ENCODE results near the gene C1QTNF2. TPM values are rescaled to one million over a fixed set of nuclear protein-coding genes. Genes with fewer than 3 reads are reported as not detected.
A peak's percentile ranks its signal among the peaks of the same experiment; 100 is the strongest.

C1QTNF2 gene
- total RNA-seq, 2 experiments from 2014 or later, result not detected

DNA sequence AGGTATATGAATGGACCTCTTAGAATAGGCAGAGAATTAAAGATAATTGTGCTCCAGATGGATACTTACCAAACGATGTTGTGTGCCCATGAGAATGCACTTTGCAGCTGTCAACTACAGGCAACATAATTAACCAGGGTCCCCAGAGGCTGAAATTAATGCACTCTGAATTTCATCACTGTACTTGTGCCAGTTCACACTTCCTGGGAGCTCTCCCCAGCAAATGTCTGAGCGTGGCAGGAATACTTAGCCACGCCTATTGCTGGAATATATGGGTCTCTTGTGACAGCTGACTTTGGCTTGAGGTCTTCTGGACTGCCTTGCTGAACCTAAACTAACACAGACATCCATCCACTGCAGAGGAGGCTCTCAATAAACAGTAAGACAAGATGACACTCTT is 11.9 kb upstream of the C1QTNF2 start:
- H3K9me3 Mint-ChIP-seq, result peaks cover 7% of the 10 kb centered on the region
- H3K27ac Mint-ChIP-seq, result no peak overlapping the region
- no peaks in the 10 kb centered on the region for H3K36me3 Mint-ChIP-seq
- no peaks in the 10 kb centered on the region for H3K4me1 Mint-ChIP-seq
- H3K27me3 Mint-ChIP-seq, result peaks cover 7% of the 10 kb centered on the region
- H3K4me3 Mint-ChIP-seq, result no peak overlapping the region
- DNase-seq, result no peak

DNA sequence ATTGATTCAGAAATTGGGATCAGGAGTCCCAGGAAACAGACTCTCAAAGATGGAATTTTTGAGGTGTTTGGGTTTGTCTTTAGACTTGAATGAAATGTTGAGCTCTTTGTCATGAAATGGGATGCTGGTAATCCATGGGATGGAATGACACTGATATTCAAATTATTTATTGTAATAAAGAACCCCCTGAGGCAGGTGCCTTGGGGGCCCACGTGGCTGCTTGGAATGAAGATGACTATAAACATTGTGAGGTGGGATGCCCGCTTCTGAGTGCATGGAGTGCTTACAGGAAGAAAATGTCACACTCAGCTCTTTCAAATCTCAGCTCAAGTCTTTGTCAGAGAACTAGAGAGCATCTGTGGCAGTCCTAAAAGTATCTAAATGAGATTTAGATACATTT is 9.6 kb upstream of the C1QTNF2 start:
- Mint-ChIP-seq H3K4me3 (no peak overlapping the region), H3K27ac (no peak overlapping the region), H3K27me3 (peaks cover 14% of the 10 kb centered on the region), H3K4me1 (no peaks in the 10 kb centered on the region), H3K9me3 (peaks cover 2% of the 10 kb centered on the region), H3K36me3 (no peaks in the 10 kb centered on the region)
- DNase-seq, result no peak

DNA sequence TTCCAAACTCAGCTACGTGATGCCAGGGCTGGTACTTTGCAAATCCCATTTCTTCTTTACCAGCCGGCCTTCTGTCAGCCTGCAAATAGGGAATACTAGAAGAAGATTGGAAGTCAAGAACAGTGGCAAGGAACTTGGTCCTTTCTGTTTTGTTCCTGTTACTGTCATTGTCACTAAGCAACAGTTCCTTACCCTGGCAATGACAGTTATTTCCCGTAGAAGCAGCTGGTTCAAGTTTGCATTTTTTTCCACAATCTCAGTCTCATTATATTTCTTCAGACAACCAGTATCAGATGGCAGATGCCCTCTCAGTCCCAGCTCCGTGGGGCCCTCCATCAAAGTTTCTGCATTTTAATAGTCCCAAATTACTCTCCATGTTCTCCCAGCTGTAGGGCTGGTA is 9.1 kb upstream of the C1QTNF2 start:
- no peak for DNase-seq
- Mint-ChIP-seq H3K4me1 (no peaks in the 10 kb centered on the region), H3K9me3 (peaks cover 2% of the 10 kb centered on the region), H3K27me3 (peaks cover 18% of the 10 kb centered on the region), H3K27ac (no peak overlapping the region), H3K4me3 (no peak overlapping the region), H3K36me3 (no peaks in the 10 kb centered on the region)

DNA sequence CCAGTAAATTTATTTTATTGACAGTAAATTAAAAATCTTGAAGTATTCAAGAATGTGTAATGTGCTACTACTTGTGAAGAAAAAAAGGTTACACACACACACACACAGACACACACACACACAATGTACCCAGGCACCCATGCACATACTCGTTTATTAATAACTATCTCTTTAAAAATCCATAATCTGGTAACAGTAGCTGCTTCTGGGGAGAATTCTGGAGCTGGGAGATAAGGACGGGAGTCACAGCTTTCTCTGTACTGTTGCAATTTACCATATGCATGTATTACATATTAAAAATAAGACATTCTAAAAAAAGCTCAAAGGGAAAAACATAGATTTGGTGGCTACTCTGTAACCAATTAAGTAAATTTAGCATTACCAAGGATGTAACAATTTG is 7.9 kb upstream of the C1QTNF2 start:
- H3K4me1 Mint-ChIP-seq, result no peaks in the 10 kb centered on the region
- H3K4me3 Mint-ChIP-seq, result no peak overlapping the region
- H3K9me3 Mint-ChIP-seq, result peaks cover 2% of the 10 kb centered on the region
- no peak for DNase-seq
- H3K27me3 Mint-ChIP-seq, result peaks cover 27% of the 10 kb centered on the region
- no peak overlapping the region for H3K27ac Mint-ChIP-seq
- no peaks in the 10 kb centered on the region for H3K36me3 Mint-ChIP-seq

DNA sequence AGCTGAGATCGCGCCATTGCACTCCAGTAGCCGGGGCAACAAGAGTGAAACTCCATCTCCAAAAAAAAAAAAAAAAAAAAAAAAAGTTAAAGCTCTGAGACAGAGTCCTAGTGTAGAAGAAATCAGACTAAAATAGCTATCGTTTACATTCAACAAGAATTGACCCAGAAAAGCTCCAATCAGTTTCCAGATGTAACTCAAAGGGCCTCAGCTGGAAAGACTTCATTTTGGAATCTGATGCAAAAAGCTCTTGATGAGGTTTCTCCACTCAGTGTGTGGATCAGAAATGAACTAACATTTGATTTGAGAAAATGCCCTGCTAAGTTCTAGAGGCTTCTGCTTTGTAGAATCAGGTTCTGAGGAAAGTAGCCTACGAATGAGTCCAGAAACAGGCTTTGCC is 7.2 kb upstream of the C1QTNF2 start:
- H3K27me3 Mint-ChIP-seq, result peaks cover 33% of the 10 kb centered on the region
- no peak overlapping the region for H3K27ac Mint-ChIP-seq
- no peaks in the 10 kb centered on the region for H3K9me3 Mint-ChIP-seq
- H3K36me3 Mint-ChIP-seq, result no peaks in the 10 kb centered on the region
- no peak overlapping the region for H3K4me3 Mint-ChIP-seq
- DNase-seq, result no peak
- H3K4me1 Mint-ChIP-seq, result no peaks in the 10 kb centered on the region

DNA sequence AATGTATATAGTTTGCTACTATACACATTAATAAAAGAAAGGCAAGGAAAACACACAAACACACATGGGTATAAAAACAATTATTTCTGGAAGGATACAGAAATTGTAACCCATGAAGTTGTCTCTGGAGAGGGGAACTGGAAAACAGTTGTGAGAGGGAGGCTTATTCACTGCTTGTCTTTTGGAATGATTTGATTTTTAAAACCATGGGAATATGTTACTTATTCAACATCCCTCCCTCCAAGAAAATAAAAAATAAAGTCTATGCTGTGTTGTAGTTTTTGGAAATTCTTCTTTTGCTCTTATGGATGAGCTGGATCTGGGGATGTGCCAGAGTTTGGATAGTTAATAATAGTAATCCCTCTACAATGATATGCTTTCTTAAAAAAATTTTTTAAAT is 6.0 kb upstream of the C1QTNF2 start:
- no peaks in the 10 kb centered on the region for H3K9me3 Mint-ChIP-seq
- no peaks in the 10 kb centered on the region for H3K36me3 Mint-ChIP-seq
- H3K27ac Mint-ChIP-seq, result no peak overlapping the region
- H3K27me3 Mint-ChIP-seq, result peaks cover 44% of the 10 kb centered on the region
- no peak for DNase-seq
- H3K4me3 Mint-ChIP-seq, result no peak overlapping the region
- H3K4me1 Mint-ChIP-seq, result no peaks in the 10 kb centered on the region

DNA sequence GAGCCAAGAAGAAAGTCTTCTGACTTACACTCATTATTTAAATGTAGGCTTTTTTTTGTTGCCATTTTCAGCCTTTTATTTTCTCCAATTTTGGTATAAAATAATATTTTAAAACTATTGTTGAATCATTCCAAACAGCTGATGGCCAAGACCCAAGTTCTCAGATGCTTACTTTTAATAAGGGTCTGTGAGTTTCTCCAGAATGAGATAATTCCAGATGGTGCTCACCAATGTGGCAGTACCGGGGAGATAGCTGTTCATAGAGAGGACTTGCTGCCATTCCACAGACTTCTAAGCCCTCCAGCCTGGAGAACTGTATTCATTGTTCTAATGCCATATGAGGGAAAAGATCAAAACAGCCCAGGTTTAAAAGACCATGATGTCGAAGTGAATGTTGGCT is 5.3 kb upstream of the C1QTNF2 start:
- Mint-ChIP-seq H3K4me1 (peaks cover under 1% of the 10 kb centered on the region), H3K27ac (no peak overlapping the region), H3K36me3 (no peaks in the 10 kb centered on the region), H3K27me3 (peaks cover 51% of the 10 kb centered on the region), H3K9me3 (no peaks in the 10 kb centered on the region), H3K4me3 (no peak overlapping the region)
- no peak for DNase-seq

DNA sequence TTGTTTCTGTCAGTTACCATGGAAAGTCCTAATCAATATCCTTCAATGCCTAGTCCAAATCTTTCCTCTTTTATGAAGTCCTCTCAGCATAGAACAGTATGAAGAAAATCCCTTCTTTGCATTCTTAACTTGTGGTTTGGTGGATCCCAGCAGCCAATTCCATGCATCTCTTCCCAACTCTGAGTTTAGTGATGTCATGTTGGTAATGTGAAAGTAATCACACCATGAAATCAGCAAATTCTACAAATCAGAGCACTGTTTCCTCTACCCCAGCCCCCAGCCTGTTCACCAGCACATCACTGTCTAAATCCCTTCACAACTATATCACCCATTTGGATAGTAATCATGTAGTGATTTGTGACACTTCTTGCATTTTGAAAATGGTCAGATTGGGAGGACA is 4.7 kb upstream of the C1QTNF2 start:
- Mint-ChIP-seq H3K9me3 (no peaks in the 10 kb centered on the region), H3K36me3 (no peaks in the 10 kb centered on the region), H3K27me3 (peaks cover 54% of the 10 kb centered on the region), H3K4me1 (peaks cover 2% of the 10 kb centered on the region), H3K27ac (no peak overlapping the region), H3K4me3 (no peak overlapping the region)
- no peak for DNase-seq

DNA sequence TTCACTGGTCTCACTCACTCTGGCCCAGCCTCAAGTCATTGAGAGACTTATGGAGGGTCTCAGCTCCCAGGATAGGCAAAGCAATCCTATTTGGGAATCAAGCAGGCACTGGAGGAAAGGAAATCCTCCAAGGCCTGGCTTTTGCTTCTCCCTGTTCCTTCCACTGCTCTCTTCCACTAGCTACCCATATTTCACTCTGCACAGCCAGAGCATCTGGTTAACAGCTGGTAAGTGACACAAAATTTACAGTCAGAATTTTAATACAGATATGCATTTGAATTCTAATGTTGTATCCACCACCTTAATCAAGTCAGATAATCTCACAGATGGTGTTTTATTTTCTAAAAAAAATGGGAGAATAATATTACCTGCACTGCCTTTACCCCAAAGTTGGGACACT is 868 bp upstream of the C1QTNF2 start:
- no peak overlapping the region for H3K27ac Mint-ChIP-seq
- no peak for DNase-seq
- H3K4me1 Mint-ChIP-seq, result peaks cover 9% of the 10 kb centered on the region
- H3K4me3 Mint-ChIP-seq, result no peak overlapping the region
- peaks cover 80% of the 10 kb centered on the region for H3K27me3 Mint-ChIP-seq
- H3K36me3 Mint-ChIP-seq, result no peaks in the 10 kb centered on the region
- H3K9me3 Mint-ChIP-seq, result no peaks in the 10 kb centered on the region

DNA sequence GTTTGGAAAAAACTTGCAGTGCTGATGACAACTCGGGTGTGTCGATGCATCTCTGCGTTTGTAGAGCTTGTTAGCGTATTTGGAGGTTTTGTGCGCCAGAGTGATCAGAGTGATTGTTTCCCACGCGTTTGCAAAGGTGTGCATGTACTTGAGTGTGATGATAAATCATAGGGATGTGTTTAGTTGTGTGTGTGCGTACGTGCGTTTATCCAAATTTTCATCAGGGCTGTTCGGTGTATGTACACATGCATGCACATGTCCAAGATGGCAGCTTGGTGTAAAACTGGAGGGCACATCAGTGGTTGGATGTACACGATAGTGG is 248 bp upstream of the C1QTNF2 start:
- H3K36me3 Mint-ChIP-seq, result no peaks in the 10 kb centered on the region
- H3K4me3 Mint-ChIP-seq, result peak overlapping the region; percentile 6
- no peak overlapping the region for H3K27ac Mint-ChIP-seq
- peaks cover 9% of the 10 kb centered on the region for H3K4me1 Mint-ChIP-seq
- H3K9me3 Mint-ChIP-seq, result no peaks in the 10 kb centered on the region
- no peak for DNase-seq
- H3K27me3 Mint-ChIP-seq, result peaks cover 78% of the 10 kb centered on the region

DNA sequence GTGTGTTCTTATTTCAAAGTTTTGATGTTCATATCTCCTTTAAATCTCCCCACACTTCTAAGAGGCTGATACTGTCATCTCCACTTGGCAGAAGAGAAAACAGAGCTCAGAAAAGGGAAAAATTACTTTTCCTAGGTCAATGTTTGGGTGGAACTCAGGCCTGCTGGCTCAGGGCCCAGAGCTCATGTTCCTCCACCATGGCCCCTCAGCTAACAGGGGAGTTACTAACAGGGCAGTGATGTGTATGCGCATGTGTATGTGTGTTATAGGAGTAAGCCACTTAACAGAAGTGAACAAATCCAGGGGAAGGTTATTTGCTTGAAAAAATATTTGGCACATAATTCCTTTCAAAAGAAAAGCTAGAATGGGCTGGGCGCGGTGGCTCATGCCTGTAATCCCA is 2.5 kb downstream of the C1QTNF2 start:
- Mint-ChIP-seq H3K27me3 (peaks cover 61% of the 10 kb centered on the region), H3K4me3 (no peak overlapping the region), H3K9me3 (no peaks in the 10 kb centered on the region), H3K4me1 (peaks cover 9% of the 10 kb centered on the region), H3K36me3 (no peaks in the 10 kb centered on the region), H3K27ac (no peak overlapping the region)
- DNase-seq, result no peak

DNA sequence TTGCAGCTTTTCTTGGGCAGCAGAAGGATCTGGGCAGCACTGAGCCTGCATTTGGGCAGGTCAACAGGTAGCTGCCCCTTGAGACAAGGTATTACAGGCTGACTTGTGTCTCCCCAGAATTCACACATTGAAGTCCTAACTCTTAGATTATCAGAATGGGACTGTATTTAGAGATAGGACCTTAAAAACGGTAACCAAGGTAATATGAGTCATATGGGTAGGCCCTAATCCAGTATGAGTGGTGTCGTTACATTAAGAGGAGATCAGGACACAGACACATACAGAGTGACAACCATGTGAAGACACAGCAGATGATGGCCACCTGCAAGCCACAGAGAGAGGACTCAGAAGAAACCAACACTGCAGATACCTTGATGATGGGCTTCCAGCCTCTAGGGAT is 3.2 kb downstream of the C1QTNF2 start:
- Mint-ChIP-seq H3K4me1 (peaks cover 9% of the 10 kb centered on the region), H3K36me3 (no peaks in the 10 kb centered on the region), H3K4me3 (no peak overlapping the region), H3K27ac (no peak overlapping the region), H3K27me3 (peaks cover 55% of the 10 kb centered on the region), H3K9me3 (no peaks in the 10 kb centered on the region)
- DNase-seq, result no peak

DNA sequence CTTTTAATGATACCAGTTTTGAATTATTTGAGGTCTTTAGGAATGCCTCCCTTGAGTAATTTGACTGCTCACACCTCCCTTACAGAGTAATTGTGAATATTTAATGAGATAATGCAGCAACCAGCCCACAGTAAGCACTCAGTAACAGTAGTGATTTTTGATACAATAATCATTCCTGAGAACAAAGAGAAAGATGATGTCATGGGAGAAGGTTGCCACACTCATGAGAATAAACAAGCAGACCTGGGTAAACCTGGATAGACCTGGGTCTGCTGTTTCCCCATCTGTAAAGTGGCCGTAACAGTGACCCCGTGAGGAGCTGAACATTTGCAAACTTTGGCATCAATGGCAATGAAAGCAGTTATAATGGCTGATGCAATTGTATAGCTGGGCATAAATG is 4.2 kb downstream of the C1QTNF2 start:
- Mint-ChIP-seq H3K27ac (no peak overlapping the region), H3K36me3 (no peaks in the 10 kb centered on the region), H3K4me1 (peaks cover 9% of the 10 kb centered on the region), H3K27me3 (peaks cover 46% of the 10 kb centered on the region), H3K9me3 (no peaks in the 10 kb centered on the region), H3K4me3 (no peak overlapping the region)
- no peak for DNase-seq

DNA sequence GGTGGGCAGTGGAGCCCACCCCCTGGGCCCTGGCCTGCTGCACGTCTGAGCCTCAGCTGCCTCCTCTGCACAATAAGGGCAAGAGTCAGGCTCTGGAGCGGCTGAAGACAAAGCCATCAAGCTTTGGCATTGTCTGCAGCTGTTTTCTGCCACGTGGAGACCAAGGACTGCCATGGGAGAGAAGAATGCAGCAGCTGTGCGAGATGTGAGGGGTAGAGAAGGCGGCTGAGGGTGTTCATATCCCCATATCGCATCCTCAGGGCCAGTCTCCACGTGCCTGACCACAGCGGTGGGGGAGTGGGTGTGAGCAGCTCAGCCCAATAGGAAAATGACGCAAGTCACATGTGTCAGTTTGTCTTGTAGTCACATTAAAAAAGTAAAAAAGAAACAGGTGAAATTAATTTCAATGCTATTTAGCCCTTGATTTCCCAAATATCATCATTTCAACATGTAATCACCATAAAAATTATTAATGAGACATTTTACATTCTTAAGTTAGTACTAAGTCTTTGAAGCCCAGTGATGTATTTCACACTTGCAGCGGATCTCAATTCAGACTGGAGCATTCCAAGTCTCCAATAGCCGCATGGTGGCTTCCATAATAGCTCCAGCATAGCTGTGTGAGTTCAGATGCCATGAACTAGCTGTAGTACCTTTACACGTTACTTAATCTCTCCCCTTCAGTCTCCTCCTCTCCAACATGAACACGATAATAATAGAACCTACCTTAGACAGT is 6.6 kb downstream of the C1QTNF2 start:
- H3K27me3 Mint-ChIP-seq, result peaks cover 31% of the 10 kb centered on the region
- DNase-seq, result no peak
- no peaks in the 10 kb centered on the region for H3K9me3 Mint-ChIP-seq
- no peak overlapping the region for H3K4me3 Mint-ChIP-seq
- no peaks in the 10 kb centered on the region for H3K36me3 Mint-ChIP-seq
- no peaks in the 10 kb centered on the region for H3K4me1 Mint-ChIP-seq
- no peak overlapping the region for H3K27ac Mint-ChIP-seq

DNA sequence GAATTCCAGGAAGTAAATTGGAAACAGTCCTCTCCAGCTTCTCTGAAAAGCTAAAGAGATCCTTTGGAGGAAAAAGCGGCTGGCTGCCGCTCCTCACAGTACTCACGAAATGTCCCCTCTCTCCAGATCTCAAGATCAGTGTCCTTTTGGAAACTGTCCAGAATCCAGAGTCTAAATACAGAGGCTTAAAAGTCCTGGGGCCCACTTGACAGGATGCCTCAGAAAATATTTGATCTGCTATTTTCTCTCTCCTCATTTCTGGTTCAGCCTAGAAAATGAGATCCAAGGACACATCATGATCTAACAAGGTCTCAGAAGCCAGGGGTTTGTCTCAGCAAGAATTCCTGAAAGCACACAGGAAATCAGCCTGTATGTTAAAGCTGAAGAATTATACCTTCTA is 7.2 kb downstream of the C1QTNF2 start:
- no peaks in the 10 kb centered on the region for H3K4me1 Mint-ChIP-seq
- H3K27me3 Mint-ChIP-seq, result peaks cover 25% of the 10 kb centered on the region
- no peak for DNase-seq
- no peak overlapping the region for H3K4me3 Mint-ChIP-seq
- H3K27ac Mint-ChIP-seq, result no peak overlapping the region
- H3K9me3 Mint-ChIP-seq, result no peaks in the 10 kb centered on the region
- H3K36me3 Mint-ChIP-seq, result no peaks in the 10 kb centered on the region

DNA sequence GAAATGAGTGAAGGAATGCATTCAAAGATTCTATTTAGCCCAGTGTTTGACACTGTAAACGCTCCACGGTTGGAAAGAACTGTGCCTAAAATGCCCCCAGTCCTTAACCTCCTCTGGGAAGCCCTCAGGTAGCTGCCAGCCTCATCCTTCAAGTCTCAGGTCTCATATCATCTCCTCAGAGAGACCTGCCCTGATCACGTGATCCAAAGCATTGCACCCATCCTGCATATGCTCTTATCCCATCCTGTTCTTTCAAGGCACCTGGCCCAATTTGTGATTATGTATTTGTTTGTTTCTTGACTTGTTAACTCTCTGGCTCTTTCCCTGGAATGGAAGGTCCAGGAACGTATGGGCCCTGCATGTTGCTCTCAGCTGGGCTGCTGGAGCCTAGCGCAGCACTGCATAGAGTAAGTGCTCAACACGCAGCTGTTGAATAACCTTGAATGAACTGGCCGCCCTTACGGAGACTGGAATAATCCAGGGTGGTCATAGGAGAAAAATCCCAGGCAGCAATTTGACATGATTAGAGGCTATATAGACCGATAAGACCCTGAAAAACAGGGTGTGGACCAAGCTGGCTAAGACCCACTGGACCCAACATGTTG is 8.7 kb downstream of the C1QTNF2 start:
- Mint-ChIP-seq H3K27me3 (peaks cover 11% of the 10 kb centered on the region), H3K27ac (no peak overlapping the region), H3K4me1 (no peaks in the 10 kb centered on the region), H3K36me3 (no peaks in the 10 kb centered on the region), H3K9me3 (no peaks in the 10 kb centered on the region), H3K4me3 (no peak overlapping the region)
- no peak for DNase-seq
